GM12864 (cell line): ENCODE results near the gene TBC1D3L.
"Not testable (repeated sequence)": the region's sequence is repeated elsewhere in the genome, so short reads cannot be mapped to it uniquely, and the experiment has no call there.

Experiments used
- DNase-seq: peaks from one replicate; pipeline ENCODE4 v3.0.0-alpha.2; 2011; ENCODE audit warnings: low read depth
- H3K4me3 ChIP-seq: 2 replicates; pipeline ENCODE4 v1.5.1; 2011; ENCODE audit warnings: mild to moderate bottlenecking, low read depth, low read length, control low read depth

TBC1D3L gene

DNA sequence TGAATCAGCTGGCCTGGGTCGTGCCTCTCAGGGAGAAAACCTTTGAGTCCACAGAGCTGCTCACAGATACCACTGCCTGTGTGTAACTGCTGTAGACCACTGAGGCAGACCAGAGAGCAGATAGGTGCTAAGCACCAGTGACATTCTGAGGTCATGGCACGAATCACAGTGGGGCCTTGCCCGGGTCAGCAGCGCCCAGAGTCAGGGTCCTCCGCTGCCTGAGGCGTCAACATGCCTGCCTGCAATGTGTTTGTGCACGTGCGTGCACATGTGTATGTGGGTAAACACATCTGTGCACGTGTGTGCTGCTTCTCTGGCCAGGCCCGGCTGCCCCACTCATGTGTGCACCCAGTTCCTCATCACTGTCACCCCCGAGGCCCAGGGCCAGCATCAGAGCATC is at the start of gene TBC1D3L:
TBC1D3L (minus strand) TSS at position 101 of the 400 bp plus-strand sequence. CDS start 1,540 bp downstream, outside the sequence.
- DNase-seq, H3K4me3 ChIP-seq: not testable (repeated sequence)

DNA sequence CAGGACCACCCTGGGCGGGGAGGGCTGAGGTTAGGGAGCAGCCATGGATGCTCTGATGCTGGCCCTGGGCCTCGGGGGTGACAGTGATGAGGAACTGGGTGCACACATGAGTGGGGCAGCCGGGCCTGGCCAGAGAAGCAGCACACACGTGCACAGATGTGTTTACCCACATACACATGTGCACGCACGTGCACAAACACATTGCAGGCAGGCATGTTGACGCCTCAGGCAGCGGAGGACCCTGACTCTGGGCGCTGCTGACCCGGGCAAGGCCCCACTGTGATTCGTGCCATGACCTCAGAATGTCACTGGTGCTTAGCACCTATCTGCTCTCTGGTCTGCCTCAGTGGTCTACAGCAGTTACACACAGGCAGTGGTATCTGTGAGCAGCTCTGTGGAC is 14.8 kb upstream of the TBC1D3L start, which contains the start of gene TBC1D3D:
TBC1D3D (plus strand) TSS at position 301 of the 400 bp plus-strand sequence. CDS start 1,585 bp downstream, outside the sequence.
- DNase-seq, H3K4me3 ChIP-seq: not testable (repeated sequence)
